8988T (cell line): ENCODE data around the gene TEPSIN.
A peak's percentile ranks its signal among the peaks of the same experiment; 100 is the strongest.

Experiments used
- DNase-seq: peaks from one replicate; pipeline ENCODE4 v3.0.0; 2011

TEPSIN gene

DNA sequence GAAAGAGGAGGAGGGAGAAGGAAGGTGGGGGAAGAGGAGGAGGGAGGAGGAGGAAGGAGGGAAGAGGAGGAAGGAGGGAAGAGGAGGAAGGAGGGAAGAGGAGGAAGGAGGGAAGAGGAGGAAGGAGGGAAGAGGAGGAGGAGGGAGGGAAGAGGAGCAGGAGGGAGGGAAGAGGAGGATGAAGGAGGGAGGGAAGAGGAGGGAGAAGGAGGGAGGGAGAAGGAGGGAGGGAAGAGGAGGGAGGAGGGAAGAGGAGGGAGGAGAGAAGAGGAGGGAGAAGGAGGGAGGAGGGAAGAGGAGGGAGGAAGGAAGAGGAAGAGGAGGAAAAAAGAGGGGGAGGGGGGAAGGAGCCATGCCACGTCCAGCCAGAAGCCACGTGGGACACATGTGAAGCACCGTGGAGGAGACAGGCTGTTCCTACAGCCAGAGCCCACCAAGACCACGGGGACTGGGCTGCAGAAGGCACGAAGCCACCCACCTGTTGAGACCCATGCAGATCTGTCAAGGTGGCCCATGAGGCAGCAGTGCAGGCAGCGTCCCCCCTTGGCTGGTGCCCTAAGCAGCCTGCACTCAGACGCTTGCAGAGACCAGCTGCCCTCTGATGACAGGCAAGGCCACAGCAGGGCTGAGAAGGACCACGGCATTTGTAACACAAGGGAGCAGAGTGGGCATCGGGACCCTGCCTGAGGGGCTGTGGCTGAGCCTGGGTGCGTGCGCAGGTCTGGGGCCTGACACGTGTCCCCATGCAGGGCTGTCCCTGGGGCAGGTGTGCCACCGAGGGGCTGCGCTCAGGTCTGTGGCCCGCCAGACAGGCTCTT lies 10.6 kb upstream of the TEPSIN start:
- DNase-seq: no peak

DNA sequence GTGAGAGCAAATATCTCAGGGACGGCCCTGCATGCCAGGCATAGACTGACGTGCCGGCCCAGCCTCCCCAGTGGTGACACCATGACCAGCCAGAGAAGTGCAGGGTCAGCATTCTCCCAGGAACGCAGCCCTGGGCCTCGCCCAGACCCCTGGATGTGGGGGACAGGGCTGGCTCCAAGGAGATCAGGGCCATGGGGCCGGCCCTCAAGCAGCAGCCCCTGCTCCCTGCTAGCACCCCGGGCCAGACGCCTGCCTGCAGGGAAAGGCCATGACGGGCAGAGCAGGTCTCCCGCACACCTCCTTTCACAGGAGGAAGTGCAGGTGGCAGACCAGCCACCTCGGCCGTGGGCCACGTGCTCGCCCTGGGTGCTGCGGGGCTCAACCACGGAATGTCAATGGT lies 9.8 kb upstream of the TEPSIN start:
- no peak for DNase-seq

DNA sequence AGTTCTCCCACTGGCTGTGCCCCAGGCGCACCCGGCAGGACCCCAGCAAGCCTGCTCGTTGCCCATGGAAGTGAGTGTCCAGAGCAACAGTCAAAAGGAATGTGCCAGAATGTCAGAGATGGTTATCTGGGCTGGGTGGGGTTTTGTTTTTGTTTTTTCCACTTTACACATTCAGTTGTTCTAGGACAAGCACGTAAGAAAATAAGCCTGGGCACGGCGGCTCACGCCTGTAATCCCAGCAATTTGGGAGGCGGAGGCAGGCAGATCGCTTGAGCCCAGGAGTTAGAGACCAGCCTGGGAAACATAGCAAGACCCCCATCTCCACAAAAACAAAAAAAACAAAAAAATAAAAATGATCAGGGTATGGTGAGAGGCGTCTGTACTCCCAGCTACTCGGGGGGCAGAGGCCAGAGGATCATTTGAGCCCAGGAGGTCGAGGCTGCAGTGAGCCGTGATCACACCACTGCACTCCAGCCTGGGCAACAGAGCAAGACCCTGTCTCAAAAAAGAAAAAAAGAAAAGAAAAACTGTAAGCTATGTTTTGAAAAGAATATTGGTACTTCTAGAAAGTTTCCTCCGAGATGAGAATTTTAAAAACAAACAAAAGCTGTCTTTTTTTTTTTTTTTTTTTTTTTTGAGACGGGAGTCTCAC lies 8.6 kb upstream of the TEPSIN start:
- no peak for DNase-seq

DNA sequence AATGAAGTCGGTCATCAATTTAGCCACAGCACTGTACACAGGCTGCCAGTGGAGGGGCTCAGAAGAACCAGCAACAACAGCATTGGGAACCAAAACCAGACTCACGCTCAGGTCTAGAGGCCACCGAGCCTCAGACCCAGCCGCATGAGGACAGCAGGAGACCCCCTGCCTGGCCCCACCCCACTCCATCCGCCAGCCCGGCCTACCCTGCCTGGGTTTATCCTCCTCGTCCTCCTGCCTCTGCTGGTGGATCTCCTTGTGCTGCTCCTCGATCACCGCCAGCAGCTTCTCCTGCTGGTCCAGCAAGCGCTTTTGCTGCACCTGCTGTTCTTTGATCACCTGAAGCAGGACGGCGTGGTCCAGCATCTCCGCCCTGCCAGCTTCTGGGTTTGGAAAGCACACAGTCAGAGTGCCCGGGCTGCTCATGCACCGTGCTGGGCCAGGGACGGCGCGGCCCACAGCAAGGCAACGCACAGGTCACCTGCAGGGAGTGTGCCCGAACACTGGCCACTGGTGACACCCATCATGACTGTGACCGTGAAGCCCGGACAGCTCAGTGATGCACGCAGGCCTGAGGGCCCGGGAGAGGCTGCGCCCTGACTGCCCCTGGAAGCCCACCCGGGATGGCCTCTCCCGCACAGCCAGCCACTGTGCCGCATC lies 8.0 kb upstream of the TEPSIN start:
- no peak for DNase-seq

DNA sequence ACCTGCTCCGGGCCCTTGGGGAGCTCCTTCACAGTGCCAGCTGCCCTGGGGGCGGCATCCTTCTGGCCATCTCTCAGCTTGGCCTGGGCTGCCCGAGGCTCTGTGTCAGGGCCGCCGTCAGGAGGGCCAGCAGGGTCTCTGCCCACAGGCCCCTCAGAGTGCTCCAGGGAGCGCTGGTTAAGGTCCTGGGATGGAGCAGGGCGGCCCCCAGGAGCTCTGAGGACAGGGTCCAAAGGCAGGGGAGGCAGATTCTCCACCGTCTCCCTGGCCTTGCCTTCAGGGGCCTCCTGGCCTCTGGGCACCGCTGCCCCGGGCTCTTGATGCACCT lies 7.5 kb upstream of the TEPSIN start:
- DNase-seq: no peak

DNA sequence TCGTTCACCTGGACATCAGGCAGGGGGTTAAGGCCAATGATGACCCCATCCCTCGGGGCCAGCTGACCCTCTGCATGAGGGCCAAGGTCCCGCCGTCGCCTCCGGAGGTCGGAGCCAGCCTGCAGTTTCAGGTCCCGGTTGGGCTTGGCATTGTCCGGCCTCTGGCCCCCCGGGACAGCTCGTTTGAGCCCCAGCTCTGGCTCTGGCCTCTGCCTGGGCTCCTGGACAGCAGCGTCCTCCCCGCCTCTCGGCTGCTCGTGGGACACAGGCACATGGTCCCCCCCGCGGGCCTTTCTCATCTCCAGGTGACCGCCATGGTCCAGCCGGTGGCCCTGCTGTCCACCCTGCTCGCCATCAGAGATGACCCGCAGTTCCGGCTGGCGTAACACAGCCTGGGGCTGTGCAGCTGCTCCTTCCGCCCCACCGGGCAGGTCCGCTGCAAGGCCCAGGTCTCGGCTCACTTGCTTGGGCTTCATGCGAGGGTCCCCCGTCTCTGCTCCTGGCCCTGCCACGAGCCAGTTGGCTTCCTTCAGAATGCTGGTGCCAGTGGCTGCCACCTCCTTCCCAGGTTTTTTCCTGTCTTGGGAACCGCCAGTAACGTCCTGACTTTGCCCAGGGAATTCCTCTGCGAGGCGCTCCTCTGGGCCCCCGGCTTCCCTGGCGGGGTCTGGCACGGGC lies 6.9 kb upstream of the TEPSIN start:
- DNase-seq: no peak

DNA sequence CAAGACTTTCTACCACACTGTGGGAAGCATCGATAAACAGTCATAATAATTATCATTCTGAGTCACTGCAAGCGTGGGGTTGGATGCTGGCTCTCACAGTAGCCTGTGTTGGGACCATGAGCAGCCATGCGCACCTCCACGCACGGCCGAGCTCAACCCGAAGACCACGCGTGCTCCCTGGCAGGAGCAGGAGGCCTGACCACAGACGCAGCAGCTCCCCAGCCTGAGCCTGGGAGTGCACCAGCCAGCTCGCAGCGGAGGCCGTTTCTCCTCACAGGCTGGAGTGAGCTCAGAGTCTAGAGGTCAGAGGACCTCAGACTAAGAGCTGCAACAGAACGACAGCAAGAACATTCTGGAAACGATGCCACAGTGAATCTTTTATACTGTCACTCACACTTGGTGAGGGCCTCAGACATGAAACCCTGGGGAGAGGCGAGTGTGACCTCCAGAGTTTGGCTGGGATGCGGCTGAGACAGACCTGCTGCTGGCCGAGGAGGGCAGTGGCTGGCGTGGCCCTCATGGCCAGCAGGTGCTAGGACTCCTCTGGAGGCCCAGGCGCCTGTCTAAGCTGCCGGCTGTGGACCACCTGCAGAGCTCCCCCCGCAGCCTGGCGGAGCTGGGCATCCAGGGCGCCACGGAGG lies 6.3 kb upstream of the TEPSIN start:
- no peak for DNase-seq

DNA sequence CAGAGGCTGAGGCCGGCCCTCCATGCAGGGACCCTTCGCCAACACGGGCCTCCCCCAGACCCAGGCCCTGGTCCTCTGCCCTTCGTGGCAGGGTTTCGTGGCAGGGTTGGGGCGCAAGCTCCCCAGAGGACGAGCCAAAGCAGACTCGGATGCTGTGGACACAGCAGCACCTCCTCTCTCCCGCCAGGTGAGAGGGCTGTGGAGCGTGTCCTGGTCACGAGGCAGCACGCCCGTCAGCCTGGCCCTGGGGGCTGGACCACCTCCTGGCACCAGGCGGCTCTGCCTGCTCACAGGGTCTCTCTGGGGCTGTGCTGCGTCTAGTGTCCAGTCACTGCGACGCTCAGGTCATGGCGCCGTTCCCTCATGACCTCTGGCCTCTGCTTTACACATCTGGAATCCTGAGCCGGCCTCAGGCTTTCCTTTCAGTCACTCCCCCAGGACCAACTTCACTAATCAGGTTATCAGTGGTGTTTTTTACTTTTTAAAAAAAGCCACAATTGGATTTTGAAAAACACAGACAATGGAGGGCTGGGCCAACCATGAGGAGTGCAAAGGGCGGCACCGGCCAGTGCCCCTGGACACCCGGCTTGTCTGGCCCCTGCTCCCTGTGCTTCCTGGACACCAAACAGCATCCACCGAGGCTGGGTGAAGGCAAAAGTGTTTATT lies 5.6 kb upstream of the TEPSIN start:
- DNase-seq: no peak

DNA sequence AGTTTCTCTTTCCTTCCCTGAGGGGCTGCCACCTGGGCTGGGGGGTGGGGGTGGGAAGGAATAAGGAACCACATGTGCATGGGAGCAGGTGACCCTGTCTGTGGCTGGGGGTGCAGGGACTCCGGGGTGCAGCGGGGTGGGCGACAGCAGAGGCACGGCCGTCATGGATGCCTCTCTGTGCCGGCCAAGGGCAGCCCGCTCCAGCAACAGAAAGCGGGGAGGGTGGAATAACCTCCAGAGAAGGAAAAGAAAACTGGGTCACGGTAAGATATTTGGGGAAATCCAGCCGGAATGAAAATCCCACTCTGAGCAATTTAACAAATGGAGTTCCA lies 4.4 kb upstream of the TEPSIN start:
- DNase-seq: no peak

DNA sequence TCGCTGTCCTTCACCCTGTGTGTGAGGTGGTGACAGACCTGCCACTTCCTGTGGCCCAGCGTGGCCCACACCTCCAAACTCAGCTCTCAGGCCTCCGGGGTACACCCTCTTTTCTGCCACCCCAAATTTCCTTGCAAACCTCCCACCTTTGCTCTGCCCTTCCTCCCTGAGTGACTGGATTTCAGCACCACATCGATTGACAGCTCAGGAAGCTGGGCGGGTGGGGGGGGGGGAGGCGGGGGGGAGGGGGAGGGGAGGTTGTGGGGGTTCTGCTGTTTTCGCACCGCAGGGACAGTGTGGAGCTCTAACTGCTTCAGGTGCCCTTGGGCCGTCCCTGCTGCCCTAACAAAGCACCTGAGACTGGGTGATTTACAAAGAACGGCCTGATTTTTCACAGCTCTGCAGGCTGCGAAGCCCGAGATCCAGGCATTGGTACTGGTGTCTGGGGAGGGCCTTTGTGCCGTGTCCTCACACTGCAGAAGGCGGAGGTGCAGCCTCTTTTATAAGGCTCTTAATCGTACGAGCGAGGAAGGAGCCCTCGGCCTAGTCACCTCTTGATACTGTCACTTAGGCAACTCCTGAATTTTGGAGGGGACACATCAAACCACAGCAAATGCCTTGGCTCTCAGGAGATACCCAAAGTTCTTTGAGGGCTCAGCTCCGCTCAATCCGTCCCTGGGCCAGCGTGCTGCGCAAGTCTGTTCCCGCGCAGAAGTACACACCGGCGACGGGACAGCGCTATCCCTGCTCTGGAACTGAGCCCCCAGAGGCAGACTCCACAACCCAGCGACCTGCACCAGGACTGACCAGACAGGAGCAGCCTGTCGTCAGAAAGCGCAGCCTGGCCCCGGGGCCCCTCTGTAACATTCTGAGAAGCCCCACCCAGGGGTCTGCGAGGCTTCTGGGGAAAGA lies 3.8 kb upstream of the TEPSIN start:
- no peak for DNase-seq

DNA sequence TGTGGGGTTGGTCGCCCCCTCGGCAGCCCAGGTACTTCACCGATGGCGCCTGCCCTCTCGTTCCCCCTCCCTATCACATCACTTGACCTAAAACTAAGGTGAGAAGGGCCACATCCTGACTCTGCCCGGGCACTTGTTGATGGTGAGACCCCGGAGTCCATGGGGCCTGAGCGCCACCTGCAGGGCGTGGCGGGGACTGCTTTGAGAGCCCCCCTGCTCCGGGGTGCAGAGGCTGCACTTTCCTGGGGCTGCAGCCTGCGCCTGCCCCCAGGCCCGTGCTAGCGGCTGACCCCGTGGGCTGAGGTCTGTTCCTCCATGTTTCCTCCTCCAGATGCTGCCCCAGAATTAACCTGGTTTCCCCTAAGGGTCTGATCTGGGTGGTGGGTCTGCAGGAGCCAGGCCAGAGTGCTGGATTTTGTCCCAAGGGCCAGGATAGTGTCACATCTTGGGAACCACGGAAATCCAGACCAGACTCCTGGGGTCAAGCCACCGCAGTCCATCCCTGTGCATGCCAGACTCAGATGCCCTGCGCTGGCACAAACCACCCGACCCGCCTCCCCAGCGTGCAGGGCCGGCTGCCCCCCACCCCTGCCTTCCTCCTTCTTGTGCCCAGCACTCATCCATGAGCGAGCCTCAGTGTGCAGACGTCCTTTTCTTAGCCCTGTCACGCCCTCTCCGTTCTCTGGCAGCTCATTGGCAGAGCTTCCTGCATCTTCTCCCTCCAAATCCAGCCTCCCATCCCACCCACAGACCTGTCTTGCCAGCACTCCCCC lies 3.0 kb upstream of the TEPSIN start:
- DNase-seq: peak; percentile 83

DNA sequence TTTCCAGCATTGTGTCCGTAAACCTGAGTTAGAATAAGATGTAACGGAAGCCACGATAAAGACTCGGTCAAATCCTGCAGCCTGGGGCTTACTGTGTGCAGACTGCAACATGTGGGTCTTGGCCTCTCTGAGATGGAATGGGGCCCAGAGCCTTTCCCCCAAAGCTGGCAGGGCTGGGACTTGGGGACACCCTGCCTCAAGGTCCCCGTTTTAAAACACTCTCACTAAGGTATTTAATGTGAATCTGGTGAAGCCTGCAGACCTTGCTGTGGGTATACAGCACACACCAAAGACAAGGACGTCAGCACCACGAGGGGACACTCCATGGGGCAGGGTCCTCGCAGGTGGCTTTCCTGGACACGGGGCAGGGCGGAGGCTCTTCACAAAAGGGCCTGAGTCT lies 2.3 kb upstream of the TEPSIN start:
- DNase-seq: no peak

DNA sequence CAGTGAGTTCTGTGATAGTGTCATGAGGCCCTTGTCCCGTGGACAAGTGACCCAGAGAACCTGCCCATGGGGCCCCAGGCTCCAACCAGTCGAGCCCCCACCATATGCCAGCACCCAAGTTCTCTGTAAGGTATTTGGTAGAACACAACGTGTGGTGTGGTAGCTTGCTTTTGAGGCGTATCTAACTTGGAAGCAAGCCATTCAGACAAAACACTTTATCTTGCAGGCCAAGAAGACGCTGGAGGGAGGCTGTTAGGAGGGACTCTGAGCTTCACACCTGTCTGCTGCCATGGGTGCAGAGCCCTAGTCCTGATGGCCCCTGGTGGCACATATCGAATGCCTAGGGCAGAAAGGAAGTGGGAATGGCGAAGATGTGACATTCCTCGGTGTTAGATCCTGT lies 1.9 kb upstream of the TEPSIN start:
- DNase-seq: no peak

DNA sequence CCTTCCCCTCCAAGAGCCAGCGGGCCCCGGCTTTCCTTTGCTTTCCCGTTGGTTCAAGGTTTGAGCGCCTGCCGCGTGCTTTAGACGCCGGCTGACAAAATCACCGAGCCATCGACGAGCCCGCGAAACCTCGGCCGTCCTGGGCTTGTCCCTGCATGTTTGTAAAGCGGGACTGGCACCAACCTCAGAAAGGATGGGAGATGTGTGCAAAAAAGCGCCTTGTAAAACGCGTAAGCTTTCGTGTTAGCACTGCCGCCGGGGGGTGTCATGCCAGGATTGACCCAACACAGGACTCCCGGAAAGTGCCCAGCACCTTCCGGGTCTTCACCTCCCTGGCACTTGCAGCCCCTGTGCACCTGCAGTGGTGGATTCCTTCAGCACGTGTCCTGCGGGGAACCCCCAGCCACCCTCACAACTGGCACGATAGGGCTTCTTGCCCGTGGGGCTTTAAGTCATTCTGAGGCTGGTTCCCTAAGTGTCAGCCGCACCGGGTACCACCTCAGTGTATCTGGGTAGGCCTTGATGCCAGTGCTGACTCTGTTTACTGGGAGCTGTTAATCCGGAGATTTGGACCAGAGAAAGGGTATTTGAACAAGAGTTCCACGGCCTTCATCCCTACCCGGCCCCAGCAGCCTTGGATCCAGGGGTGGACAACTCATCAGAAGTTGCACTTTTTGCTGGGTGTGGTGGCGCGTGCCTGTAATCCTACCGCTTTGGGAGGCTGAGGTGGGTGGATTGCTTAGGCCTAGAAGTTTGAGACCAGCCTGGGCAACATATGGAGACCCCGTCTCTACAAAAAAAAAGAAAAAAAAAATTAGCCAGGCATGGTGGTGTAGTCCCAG lies 1.1 kb upstream of the TEPSIN start:
- DNase-seq: peak; percentile 49

DNA sequence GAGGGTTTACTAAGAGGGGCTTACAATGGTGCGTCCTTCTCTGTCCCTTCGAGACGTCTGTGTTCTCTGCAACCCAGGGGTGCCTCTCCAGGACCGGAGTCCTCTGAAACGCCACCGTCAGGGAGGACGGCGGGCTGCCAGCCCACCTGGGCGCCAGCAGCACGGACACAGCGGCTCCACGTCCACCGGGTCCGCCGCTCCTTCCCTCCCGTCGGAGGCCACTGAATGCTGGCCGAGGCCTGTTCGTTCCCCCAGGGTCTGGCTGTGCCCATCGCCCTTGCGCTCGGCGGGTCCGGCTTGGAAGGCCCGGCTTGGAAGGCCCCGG lies 403 bp downstream of the TEPSIN start:
- no peak for DNase-seq

DNA sequence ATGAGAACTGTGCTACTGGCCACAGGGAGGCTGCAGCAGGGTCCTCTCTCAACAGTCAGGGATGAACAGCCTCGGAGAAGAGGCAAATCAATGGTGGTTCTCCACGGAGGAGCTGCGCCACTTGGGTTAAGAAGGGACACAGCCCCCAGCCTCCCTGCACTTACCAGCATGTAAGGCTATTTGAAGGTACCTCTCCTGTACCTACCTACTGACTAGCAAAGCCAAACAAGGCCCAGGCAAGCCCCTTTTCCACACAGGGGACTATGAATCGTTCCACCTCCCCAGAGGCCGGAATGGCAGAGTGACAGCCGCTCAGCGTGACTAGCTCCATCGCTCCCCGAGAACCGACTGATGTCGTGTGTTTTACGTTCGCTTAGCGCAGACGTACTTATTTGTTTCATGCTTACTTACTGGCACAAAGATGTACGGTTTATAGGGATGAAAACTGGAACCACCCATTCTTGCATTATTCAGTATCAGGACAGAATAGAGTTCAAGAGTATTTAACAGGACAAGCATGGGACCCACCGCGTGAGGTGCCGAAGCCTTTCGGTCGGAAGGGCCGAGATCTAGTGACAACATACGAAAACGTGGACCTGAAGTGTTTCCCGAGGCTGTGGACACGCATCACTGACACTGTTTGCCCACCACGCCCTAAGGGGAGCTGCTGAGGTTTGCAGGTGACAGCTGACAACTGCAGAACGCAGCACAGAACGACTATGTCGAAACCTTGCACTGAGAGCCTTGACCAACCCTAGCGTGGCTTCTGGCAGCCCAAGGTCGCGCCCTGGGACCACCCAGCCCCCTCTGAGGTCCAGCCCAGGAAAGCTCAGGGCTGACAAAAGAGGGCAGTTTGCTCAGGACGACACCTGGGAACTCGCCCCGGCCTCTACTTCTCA lies 1.0 kb downstream of the TEPSIN start:
- no peak for DNase-seq

DNA sequence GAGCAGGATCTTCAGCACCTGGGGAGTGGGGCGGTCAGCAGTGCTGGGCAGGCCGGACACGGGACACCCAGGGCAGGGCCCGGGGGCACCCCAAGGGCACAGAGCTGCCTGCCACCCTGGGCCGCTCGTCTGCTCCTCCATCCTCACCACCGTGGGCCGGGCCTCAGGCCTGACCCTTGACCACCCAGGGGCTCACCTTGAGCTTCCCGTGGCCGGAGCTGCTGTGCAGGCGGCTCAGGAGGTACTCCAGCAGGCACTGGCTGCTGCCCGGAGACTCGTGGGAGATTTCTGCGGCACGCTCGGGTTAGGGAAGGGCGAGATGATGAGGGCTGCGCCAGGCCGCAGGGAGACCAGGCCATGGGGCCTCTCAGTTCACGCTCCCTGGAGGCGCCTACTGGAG lies 2.1 kb downstream of the TEPSIN start:
- no peak for DNase-seq

DNA sequence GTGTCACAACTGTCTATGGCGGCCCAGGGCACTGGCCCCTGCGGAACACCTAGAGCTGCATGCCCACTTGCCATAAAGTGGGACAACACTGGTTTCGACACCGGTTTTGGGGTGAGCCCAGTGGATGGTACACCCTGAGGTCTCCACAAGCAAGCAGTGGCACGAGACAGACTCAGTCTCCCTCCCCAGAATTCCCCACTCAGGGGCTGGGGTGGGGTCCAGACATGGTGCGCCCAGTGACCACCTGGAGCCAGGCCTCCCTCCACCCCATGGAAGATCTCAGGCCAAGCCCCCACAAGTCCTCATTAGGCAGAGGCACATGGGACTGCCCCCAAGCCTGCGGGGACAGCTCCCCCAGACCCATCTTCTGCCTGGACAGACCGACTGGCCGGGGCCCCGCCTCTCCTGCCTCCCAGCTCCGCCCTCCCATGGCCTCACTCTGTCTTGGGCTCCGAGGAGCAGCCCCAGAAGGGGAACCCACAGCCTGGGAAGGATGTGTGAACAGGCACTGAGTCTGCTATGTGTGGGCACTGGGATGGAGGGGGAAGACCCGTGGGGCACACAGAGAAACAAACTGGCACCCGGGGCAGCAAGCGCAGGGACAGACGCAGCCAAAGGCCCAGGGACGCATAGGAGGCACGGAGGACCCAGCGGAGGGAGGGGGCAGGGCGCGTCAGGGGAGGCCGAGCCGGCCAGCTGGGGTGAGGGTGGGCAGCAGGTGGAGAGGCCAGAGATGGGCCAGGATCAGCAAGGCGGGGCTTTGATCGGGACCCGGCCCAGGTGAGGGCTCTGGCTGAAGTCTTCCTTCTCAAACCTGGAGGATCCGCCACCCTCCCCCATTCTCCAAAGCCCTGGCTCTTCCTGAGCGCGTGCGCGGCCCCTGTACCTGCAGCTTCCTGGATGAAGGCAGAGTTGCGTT lies 2.8 kb downstream of the TEPSIN start:
- DNase-seq: no peak
